Fibroblast of mammary gland (primary cell): ENCODE data around the gene FAM180A.

Experiments used
- DNase-seq: peaks from one replicate; pipeline ENCODE4 v3.0.0-alpha.2; 2010; ENCODE audit warnings: low read depth
- H3K4me3 ChIP-seq: 2 replicates; pipeline ENCODE4 v1.5.1; 2011; ENCODE audit warnings: low read depth, mild to moderate bottlenecking, low read length, moderate library complexity; ENCODE audit not compliant: control insufficient read depth
- TF ChIP-seq, protein P1 (sequence below): conservative IDR thresholded peaks from 2 replicates; pipeline ENCODE4 v1.5.1; 2011; ENCODE audit warnings: low read depth, low read length, inconsistent platforms; ENCODE audit not compliant: control insufficient read depth, insufficient read depth

Gene FAM180A

GRCh38 chr7:135734343-135734689 is 14.3 kb downstream of the FAM180A start:
- no peak for DNase-seq
- TF ChIP-seq, protein P1, sequence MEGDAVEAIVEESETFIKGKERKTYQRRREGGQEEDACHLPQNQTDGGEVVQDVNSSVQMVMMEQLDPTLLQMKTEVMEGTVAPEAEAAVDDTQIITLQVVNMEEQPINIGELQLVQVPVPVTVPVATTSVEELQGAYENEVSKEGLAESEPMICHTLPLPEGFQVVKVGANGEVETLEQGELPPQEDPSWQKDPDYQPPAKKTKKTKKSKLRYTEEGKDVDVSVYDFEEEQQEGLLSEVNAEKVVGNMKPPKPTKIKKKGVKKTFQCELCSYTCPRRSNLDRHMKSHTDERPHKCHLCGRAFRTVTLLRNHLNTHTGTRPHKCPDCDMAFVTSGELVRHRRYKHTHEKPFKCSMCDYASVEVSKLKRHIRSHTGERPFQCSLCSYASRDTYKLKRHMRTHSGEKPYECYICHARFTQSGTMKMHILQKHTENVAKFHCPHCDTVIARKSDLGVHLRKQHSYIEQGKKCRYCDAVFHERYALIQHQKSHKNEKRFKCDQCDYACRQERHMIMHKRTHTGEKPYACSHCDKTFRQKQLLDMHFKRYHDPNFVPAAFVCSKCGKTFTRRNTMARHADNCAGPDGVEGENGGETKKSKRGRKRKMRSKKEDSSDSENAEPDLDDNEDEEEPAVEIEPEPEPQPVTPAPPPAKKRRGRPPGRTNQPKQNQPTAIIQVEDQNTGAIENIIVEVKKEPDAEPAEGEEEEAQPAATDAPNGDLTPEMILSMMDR, result no peak
- no peak overlapping the region for H3K4me3 ChIP-seq

DNA sequence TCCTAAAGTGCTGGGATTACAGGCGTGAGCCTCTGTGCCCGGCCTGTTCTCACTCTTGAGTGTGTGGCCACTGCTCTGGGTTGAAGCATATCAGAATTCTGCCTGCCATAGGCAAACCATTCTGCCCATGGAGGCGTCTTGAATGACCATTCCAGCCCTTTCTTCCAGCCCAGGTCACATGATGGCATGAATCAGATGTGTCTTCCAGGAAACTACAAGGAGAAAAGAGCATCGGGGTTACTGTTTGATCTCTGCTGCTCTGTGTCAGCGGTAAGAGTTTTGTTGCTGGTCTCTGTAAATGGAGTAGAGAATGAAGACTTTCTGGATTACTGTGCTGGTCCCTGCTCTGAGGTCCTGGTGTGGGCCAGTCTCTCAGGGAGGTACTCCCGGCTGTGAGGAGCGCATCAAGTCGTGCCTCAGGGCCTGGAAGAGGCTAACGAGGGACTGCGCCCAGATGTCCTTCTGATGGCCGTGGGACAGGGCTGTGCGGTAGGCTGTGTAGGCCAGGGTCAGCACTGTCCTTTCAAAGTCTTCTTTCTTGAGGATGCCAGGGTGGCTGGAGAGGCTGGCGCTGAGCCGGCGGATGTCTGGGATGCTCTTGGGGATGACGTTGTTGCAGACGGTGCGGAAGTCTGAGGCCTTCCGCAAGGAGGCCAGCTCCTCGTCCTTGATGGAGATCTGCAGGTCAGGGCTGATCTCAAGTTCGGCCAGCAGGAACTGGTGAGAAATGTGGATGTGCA is 14.8 kb downstream of the FAM180A start:
- no peak for DNase-seq
- TF ChIP-seq, protein P1, result no peak
- H3K4me3 ChIP-seq, result no peak overlapping the region

GRCh38 chr7:135731131-135731530 is 17.5 kb downstream of the FAM180A start:
- DNase-seq, result no peak
- TF ChIP-seq, protein P1, result no peak
- H3K4me3 ChIP-seq, result no peak overlapping the region

DNA sequence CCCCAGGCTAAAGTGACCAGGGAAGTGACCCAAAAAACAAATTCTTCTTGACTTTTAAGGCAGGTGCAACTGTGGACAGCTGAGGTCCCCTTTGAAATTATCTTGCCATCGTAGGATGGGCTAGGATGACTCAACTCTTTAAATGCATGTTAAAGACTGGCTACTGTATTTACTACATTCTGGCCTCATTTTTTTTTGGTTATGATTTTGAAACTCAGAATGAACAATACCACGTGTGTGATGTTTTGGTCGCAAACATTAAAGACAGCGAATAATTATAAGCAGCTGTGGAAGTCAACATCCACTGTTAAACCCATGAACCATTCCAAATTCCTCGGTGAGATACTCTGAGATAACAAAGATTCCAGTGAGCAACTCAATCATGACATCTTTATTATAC is 19.4 kb downstream of the FAM180A start:
- peak; percentile 32 for DNase-seq
- H3K4me3 ChIP-seq, result no peak overlapping the region
- TF ChIP-seq, protein P1, result no peak

DNA sequence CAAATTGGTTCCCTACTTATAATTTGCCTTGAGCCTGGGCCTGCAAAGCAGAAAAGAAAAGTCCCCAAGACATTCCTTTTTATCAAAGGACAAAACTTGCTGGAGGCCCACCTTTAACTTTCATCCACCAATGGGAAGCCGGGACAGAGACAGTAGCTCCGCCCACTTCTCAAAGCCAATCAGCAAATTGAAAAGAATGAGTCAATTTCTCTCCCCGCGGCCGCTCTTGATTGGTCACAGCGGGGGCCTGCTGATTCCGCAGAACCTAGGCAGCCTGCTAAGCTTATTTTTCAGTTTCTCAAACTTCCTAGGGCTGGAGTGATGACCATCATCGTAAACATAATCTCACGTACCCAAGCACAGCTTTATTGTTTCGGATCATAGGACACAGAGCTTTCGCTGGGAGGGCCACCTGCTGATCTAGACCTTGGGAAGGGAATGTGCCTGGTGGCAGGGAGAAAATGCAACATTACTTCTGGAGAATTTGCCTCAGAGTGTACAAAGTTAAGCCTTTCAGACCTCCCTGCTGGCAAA is 20.4 kb downstream of the FAM180A start, which contains the start of gene SLC13A4:
Gene SLC13A4, minus strand, starts transcription at position 51 of the 534 bp plus-strand sequence. CDS start 690 bp downstream, outside the sequence.
- TF ChIP-seq, protein P1, result no peak
- no peak for DNase-seq
- H3K4me3 ChIP-seq, result no peak within 1 kb of the TSS

- H3K4me3 ChIP-seq, result no peak overlapping the region
- TF ChIP-seq, protein P1, result no peak
- DNase-seq, result no peak
These were observed 21.5 kb downstream of the FAM180A start for GRCh38 chr7:135726911-135727673.
